ENCODE data around the gene TRAF3IP1. TPM values are rescaled to one million over a fixed set of nuclear protein-coding genes. Genes with fewer than 3 reads are reported as not detected.
"Not testable (repeated sequence)": the region's sequence is repeated elsewhere in the genome, so short reads cannot be mapped to it uniquely, and the experiment has no call there.

TRAF3IP1 gene, protein sequence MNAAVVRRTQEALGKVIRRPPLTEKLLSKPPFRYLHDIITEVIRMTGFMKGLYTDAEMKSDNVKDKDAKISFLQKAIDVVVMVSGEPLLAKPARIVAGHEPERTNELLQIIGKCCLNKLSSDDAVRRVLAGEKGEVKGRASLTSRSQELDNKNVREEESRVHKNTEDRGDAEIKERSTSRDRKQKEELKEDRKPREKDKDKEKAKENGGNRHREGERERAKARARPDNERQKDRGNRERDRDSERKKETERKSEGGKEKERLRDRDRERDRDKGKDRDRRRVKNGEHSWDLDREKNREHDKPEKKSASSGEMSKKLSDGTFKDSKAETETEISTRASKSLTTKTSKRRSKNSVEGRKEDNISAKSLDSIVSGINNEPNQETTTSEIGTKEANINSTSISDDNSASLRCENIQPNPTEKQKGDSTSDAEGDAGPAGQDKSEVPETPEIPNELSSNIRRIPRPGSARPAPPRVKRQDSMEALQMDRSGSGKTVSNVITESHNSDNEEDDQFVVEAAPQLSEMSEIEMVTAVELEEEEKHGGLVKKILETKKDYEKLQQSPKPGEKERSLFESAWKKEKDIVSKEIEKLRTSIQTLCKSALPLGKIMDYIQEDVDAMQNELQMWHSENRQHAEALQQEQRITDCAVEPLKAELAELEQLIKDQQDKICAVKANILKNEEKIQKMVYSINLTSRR
- 10 to 100 TPM in 4 of 7 donors, 1 to 10 TPM in 3; 7.8 to 19.2 (median 10.8) TPM for total RNA-seq
- polyA plus RNA-seq = 1 to 10 TPM; 2.6 to 3.7 (median 3.2) TPM
- long read RNA-seq, donor 1 = 0 reads
- long read RNA-seq, donor 2 = 0 reads

DNA sequence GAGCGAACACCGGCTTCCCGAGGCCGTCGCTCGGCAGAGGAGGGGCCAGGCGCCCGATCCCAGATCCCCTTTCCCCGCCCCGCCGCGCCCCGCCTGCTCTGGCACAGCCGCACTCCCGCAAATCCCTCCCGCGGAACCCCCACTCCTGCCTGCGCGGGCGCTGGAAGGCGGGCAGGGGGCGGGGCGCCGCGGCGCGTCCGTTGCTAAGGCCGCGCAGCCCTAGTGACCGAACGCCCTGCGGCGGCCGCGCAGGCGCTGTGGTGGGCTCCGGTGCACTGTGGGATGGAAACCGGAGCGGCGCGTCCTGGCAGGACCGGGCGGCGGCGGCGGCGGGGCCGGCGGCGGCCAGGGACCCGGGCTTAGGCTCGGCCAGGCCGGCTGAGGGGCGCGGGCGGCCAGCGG, at the start of gene TRAF3IP1:
Gene TRAF3IP1 (plus strand): TSS at position 273 of the 402 bp plus-strand sequence. CDS start 145 bp downstream, outside the sequence.
- peaks cover 0 to 17% (median 0%) of the 10 kb centered on the region in 6 donors for H3K36me3 ChIP-seq
- no peaks in the 10 kb centered on the region for H3K9me3 ChIP-seq
- intact Hi-C loops (cut with DNase I; ENCODE audit: low total_unique reads) = no loop called here
- H3K4me1 ChIP-seq = peaks cover 11 to 28% (median 21%) of the 10 kb centered on the region in 6 donors
- peak within 1 kb of the TSS in 4 of 8 donors; percentile 38 to 57 (median 41) for H3K27ac ChIP-seq
- peak; percentile 11 to 74 (median 64) for TF ChIP-seq POLR2AphosphoS5 (IDR thresholded peaks at IDR 0.05)
- TF ChIP-seq, protein P1, sequence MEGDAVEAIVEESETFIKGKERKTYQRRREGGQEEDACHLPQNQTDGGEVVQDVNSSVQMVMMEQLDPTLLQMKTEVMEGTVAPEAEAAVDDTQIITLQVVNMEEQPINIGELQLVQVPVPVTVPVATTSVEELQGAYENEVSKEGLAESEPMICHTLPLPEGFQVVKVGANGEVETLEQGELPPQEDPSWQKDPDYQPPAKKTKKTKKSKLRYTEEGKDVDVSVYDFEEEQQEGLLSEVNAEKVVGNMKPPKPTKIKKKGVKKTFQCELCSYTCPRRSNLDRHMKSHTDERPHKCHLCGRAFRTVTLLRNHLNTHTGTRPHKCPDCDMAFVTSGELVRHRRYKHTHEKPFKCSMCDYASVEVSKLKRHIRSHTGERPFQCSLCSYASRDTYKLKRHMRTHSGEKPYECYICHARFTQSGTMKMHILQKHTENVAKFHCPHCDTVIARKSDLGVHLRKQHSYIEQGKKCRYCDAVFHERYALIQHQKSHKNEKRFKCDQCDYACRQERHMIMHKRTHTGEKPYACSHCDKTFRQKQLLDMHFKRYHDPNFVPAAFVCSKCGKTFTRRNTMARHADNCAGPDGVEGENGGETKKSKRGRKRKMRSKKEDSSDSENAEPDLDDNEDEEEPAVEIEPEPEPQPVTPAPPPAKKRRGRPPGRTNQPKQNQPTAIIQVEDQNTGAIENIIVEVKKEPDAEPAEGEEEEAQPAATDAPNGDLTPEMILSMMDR (IDR thresholded peaks at IDR 0.05 in 8 of 11, conservative IDR thresholded peaks at IDR 0.05 in 3 of 11) = no peak
- peak within 1 kb of the TSS; percentile 68 to 97 (median 83) for H3K4me3 ChIP-seq
- 0 to 1% (median 0%) methylated on average over 5 to 58 of the region's 58 CpGs; no CpG with 5 or more reads in 1 of the 5 donors for WGBS, 5 donors
- peak; percentile 96 for DNase-seq
- H3K27me3 ChIP-seq (replicated peaks in 1 of 7) = peaks cover 0 to 4% (median 0%) of the 10 kb centered on the region in 7 donors

DNA sequence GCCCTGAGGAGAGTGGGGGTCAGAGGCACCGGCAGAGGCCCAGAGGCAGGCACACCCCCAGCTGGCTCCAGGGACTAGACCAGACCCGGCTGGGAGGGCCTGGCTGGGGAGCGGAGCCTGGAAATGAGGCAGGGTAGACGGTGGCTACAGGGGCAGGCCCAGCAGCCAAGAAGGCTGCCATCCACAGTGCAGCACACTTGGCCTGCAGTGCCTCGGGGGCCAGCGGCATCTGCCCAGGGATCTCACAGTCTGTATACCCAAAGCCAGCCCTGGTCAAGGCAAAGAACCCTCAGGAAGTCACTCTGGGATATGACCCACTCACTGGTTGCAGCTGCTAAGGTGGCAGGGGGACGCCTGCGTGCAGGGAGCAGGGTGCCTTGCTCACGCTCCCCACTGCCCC, 49.7 kb upstream of the TRAF3IP1 start:
- no peak overlapping the region for H3K4me3 ChIP-seq
- 85 to 95% (median 92%) methylated on average over 7 to 9 of the region's 9 CpGs for whole genome bisulfite sequencing, 5 donors
- no peak for TF ChIP-seq POLR2A (IDR thresholded peaks at IDR 0.05)
- no peak for TF ChIP-seq POLR2AphosphoS5 (IDR thresholded peaks at IDR 0.05)
- TF ChIP-seq, protein P1 (IDR thresholded peaks at IDR 0.05 in 8 of 11, conservative IDR thresholded peaks at IDR 0.05 in 3 of 11) = no peak
- H3K9me3 ChIP-seq = no peaks in the 10 kb centered on the region
- no peak overlapping the region for H3K27ac ChIP-seq
- DNase-seq = no peak
- peaks cover 0 to 97% (median 78%) of the 10 kb centered on the region in 6 donors for H3K36me3 ChIP-seq
- H3K27me3 ChIP-seq (replicated peaks in 1 of 7) = no peaks in the 10 kb centered on the region
- intact Hi-C loops (cut with DNase I; ENCODE audit: low total_unique reads) = no loop called here
- peaks cover 0 to 15% (median 0%) of the 10 kb centered on the region in 6 donors for H3K4me1 ChIP-seq

DNA sequence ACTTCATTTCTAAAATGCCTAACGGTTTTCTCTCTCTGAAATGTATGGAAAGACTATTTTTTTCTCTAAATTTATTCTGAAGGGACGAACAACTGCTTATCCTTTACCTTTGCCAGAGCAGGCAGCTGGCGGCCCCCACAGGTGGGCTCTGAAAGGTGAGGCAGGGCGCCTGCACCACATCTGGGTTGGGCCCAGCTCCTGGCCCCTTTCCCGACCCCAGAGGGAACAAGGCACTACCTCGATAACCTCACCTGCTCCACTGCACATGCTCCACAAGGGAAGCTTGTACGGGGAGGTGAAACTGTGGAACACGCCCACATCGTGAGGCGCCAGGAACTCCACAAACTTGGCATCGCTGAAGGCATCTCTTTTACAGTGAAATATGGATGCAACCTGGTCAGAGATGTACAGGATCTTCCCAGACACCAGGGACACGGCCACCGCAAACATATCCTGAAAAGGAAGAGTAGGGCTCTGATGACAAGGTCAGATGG, 49.2 kb upstream of the TRAF3IP1 start:
- Histone ChIP-seq H3K4me3 (no peak overlapping the region), H3K27ac (no peak overlapping the region), H3K27me3 (replicated peaks in 1 of 7) (no peaks in the 10 kb centered on the region), H3K36me3 (peaks cover 0 to 98% (median 81%) of the 10 kb centered on the region in 6 donors), H3K9me3 (no peaks in the 10 kb centered on the region), H3K4me1 (peaks cover 0 to 15% (median 0%) of the 10 kb centered on the region in 6 donors)
- no peak for DNase-seq
- 78 to 89% (median 89%) methylated on average over 12 to 13 of the region's 13 CpGs for WGBS, 5 donors
- intact Hi-C loops (cut with DNase I; ENCODE audit: low total_unique reads) = no loop called here
- TF ChIP-seq POLR2A (IDR thresholded peaks at IDR 0.05) (no peak), POLR2AphosphoS5 (IDR thresholded peaks at IDR 0.05) (no peak)
- TF ChIP-seq, protein P1 (IDR thresholded peaks at IDR 0.05 in 8 of 11, conservative IDR thresholded peaks at IDR 0.05 in 3 of 11) = no peak

DNA sequence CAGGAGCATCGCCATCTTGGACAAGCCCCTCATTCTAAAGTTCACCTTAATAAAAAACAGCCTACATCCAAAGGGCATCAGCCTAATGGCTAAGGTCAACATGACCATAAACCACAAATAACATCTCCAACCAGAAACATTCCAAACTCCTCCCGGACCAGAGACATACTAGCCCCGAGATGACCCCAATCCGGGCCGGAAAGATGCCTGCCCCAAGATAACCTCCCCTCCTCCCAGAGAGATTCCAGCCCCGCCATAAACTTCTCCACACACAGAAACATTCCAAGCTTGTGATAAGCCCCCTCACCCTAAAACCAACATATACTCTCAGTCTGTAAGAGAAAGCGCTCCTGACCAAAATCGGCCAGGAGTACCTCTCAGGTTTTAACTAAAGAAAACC, 48.6 kb upstream of the TRAF3IP1 start:
- H3K4me3 ChIP-seq; H3K27me3 ChIP-seq (replicated peaks in 1 of 7); H3K27ac ChIP-seq; H3K9me3 ChIP-seq; intact Hi-C loops (cut with DNase I; ENCODE audit: low total_unique reads); DNase-seq: not testable (repeated sequence)
- WGBS, 5 donors = 57 to 84% (median 79%) methylated on average over 8 of the region's 8 CpGs
- Histone ChIP-seq H3K36me3 (peaks cover 0 to 98% (median 86%) of the 10 kb centered on the region in 6 donors), H3K4me1 (peaks cover 0 to 15% (median 0%) of the 10 kb centered on the region in 6 donors)

Measured in spleen (tissue), 13 donors.